ENCODE measurements around the gene SPTAN1.

- TF ChIP-seq POLR2A (IDR thresholded peaks at IDR 0.05; ENCODE audit: low read length) = no peak
- TF ChIP-seq GATA1 (IDR thresholded peaks at IDR 0.05; ENCODE audit: low read depth, low read length) = no peak
These were observed 104.9 kb downstream of the SPTAN1 start for GRCh38 chr9:128657344-128657704.

Data from erythroblast (primary cell).